HG03175 (cell line): ENCODE data around the gene DNAAF1.
A peak's percentile ranks its signal among the peaks of the same experiment; 100 is the strongest.

Experiments
- ATAC-seq: cut with Tn5 transposase; IDR thresholded peaks from one replicate; pipeline ENCODE4 v1.9.1; 2021; ENCODE audit warnings: mild to moderate bottlenecking, moderate library complexity; ENCODE audit not compliant: unreplicated experiment

The DNAAF1 gene

GRCh38 chr16:84159007-84159406, 13.9 kb downstream of the DNAAF1 start:
- no peak for ATAC-seq

- ATAC-seq: no peak
Measured at GRCh38 chr16:84159800-84160199, 14.7 kb downstream of the DNAAF1 start.

- ATAC-seq: no peak
Measured at GRCh38 chr16:84161037-84161436, 15.9 kb downstream of the DNAAF1 start.

GRCh38 chr16:84161801-84162200, 16.7 kb downstream of the DNAAF1 start:
- ATAC-seq: no peak

- no peak for ATAC-seq
Measured at GRCh38 chr16:84165746-84166145, 20.6 kb downstream of the DNAAF1 start.

GRCh38 chr16:84166796-84167695, 21.9 kb downstream of the DNAAF1 start:
- no peak for ATAC-seq

- no peak for ATAC-seq
Measured at GRCh38 chr16:84169765-84170310, 24.7 kb downstream of the DNAAF1 start.

GRCh38 chr16:84174396-84174795, 29.3 kb downstream of the DNAAF1 start:
- no peak for ATAC-seq

GRCh38 chr16:84175350-84176081, 30.4 kb downstream of the DNAAF1 start:
- peak; percentile 82 for ATAC-seq

GRCh38 chr16:84176192-84177053, 31.3 kb downstream of the DNAAF1 start:
- ATAC-seq: no peak

- no peak for ATAC-seq
Measured at GRCh38 chr16:84177741-84178073, 32.6 kb downstream of the DNAAF1 start.

GRCh38 chr16:84178146-84178765, 33.1 kb downstream of the DNAAF1 start:
- ATAC-seq: no peak

GRCh38 chr16:84178892-84179611, 33.9 kb downstream of the DNAAF1 start:
- ATAC-seq: no peak

- ATAC-seq: no peak
Measured at GRCh38 chr16:84179612-84180320, 34.7 kb downstream of the DNAAF1 start.

- ATAC-seq: no peak
Measured at GRCh38 chr16:84180519-84181140, 35.5 kb downstream of the DNAAF1 start.

- no peak for ATAC-seq
Measured at GRCh38 chr16:84181144-84181915, 36.2 kb downstream of the DNAAF1 start.

GRCh38 chr16:84182104-84182503, 37.0 kb downstream of the DNAAF1 start:
- no peak for ATAC-seq
